GM21529 (cell line): ENCODE data around the gene CLSTN2.

Experiments used
- ATAC-seq: cut with Tn5 transposase; IDR thresholded peaks from one replicate; pipeline ENCODE4 v1.9.1; 2021; ENCODE audit not compliant: unreplicated experiment

CLSTN2 gene

DNA sequence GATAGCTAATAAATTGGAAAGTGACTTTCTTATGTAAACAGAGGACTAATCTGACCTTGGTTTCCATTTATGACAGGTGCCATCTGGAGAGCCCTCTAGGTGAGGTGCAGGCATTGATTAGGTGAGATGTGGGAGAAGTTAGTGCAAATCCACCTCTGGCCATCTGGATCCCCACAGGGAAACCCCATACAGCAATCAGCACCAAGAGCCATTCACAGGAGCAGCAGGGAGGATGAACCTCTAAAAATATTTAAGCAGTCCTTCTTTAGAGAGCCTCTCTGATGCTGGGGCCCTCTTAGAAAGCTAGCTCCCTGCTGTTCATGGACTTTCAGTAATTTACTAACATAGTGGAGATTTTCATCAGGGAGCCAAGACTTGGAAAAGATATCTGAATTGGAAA is 69.3 kb downstream of the CLSTN2 start:
- ATAC-seq = no peak

DNA sequence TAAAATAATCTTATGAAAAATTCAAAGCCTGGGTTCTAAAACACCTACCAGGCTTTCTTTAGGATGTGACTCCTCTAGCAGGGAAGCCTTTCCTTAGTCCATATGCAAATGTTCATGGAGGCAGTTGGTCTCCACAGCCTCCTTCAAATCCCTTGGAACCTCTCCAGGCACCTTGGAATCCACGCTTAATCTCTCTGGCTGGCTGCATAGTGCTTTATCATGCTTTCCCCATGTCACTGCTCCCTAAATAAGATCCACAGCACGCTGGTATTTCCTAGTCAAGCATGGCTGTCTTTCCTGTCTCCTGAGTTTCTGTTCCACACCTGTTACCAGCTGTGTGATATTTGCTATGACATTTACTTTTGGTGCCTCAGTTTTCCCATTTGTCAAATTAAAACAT is 71.3 kb downstream of the CLSTN2 start:
- ATAC-seq = no peak

DNA sequence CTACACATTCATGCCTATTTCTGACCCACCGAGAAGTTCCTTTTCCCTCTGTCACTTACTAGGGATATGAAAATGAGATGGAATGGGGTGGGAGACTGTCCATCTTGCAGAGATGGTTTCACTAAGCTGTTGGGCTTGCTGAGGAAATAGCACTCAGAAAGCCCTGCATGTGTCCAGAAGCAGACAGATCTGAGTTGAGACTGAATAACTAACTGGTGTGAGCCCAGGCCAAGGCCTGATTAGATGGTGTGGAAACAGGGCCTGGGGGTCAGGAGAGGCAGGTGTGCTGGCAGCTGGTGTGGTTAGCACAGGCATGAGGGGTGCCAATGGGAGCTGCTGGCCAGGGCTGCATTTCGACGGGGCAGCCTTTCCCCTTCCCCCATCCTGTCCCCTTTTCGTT is 72.1 kb downstream of the CLSTN2 start:
- no peak for ATAC-seq

DNA sequence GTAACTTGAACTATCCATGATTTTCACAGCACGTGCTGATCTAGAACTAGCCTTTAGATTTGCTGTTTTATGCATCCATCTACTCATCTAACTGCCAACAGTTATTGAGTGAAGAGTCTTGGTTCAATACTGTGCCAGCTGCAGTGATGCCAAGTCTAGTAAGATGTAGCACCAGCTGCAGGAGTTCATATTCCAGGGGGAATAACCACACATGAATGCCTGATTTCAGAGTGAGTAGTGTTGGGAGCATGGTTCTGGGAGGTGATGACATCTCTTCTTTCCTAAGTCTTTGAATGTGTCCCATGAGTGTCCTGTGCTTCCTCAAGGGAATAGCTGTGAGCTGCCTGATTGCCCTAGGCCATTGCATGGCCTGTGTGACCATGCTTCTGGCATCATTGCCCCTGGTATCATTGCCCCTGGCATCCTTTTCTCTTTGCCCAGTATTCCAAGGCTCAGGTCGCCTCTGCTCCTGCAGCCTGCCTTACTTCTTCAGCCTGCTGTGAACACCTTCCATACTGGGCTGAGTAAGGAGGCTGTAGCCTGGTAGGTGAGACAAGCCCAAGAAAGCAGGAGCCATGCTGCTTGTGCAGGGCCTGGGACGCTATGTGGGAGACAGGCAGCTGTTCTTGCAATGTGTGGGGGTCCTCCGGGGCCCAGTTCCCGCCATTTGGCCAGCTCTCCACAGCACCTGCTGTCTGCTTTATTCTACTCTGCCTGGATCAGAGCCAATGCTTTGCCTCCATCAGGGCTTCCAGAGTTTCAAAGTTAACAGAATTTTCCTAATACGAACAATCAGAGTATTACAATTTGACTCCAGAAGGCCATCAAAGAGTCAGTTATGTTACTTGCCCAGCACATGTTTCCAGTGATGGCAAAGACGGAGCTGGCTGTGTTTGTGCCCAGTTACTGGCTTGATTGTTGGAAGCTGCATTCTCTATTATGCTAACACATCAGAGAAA is 73.2 kb downstream of the CLSTN2 start:
- no peak for ATAC-seq

DNA sequence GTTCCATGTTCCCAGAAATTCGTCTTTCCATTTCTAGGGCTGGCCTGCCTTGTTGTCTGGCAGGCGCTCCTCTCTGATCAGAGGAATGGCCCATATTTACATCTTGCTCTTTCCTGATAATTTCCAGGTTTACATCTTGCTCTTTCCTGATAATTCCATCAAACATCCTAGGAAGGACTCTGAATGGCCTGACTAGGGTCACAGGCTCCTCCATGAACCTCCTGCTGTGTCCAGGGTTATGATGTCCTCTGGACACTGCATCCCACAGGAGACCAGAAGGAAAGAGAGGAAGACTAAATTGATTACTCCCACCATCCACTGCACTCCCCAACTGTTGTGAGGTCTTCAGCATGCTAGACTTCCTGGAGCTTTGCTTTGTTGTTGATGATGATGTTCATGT is 75.4 kb downstream of the CLSTN2 start:
- no peak for ATAC-seq

DNA sequence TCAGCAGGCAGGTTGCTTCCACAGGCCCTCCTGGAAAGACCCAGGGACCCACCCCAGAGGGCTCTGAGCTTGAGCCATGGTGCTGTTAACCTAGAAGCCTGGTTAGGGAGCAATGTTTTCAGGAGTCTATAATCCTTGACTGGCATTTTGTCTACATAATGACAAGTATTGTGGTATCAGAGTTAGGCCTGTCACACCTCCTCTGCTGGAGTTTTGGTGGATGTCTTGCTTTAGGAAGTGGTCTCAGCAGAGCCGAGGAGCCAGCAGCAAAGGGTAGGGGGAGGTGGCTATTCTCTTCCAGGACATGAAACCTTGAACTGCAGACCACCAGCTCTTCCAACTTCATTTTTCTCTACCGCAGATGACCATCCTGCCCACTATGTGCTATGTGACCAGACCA is 76.1 kb downstream of the CLSTN2 start:
- no peak for ATAC-seq

DNA sequence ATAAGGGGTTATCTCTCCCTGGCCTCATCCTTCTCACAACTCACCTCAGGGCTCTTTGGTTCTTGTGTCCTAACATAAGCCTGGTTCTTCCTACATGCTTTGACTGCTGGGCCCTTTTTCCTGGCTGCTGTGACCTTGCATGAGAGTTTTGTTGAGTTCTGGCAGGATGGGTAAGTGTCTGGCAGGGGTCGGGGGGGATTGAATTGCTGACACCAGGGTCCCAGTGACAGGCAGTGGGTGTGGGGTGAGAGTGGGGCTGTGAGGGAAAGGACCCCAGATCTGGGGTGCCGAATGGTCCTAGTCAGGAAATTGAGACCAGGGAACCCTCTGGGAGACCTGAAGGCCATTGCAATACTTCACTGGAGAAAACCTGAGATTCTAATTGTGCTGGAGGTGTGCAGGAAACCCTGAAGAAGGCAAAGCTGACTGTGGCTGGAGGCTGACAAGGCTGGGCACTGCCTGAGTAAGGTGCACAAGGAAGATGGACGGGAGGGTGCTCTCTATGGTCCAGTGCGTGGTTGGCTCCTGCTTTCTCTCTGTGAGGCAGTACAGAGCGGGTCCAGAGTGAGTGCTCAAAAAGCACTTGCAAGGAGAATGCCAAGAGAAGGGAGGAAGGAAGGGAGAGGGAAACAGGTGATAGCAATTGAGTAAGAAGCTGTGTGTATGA is 76.8 kb downstream of the CLSTN2 start:
- no peak for ATAC-seq

DNA sequence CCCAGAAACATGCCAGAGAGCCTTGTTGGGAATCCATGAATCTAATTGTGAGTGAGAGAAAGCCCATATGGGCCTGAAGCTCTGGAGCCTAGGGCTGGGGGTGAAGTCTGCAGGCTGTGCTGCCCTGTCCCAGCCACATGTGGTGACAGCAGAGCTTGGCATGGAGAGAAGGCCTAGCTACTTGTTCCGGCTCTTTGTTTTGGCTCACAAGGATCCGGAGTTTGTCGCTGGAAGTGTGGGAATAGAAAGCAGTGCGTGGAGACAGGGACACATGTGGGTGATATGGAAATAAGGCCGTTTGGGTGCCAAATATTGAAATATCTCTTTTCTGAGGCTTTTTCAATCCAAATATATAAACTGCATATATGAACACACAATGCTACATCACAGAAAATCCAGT is 78.2 kb downstream of the CLSTN2 start:
- ATAC-seq = no peak

DNA sequence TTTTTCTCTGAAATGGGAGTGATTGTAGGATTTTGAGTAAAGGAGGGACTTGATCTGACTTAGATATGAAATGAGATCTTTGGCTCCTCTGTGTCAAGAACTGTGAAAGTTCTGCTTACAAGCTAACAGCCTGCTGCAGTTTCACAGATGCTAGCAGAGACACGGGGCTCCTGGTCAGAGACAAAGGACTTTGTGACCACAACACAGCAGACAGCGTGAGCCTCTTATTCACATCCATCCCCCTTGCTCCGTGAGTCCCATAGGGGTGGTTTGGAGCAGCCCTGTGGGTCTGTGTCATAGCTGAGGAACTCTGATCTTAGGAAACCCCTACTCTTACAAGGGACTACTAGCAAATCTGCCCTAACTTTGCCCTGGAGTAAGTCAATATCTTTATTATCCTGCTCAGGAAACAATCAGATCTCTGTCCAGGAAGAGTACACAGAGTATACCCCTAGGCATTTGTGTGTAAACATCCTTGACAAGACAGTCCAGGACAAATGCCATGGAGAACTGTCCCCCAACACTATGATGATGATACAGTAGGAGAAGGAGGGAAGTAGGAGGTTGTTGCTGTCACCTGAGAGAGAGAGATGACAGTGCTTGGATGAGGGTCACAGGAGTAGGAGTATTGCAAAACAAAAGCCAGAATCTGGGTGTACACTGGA is 80.0 kb downstream of the CLSTN2 start:
- ATAC-seq = no peak

DNA sequence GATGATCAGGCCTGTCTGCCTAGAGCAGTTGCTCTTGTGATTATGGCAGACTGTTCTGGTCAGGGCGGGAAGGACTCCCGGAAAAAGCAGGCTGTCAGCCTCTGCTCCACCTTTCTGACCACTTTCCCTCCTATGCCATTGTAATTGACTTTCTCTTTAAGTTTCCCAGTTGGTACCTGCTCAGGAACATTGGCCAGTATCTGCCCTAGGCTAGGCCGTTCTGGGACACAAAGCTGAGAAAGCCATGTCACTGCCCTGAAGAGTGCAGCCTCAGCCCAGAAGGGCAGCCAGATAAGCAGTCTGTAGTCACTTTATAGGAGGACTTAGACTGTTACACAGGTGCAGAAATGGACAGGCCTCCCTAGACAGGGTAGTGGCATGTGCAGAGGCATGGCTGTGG is 80.8 kb downstream of the CLSTN2 start:
- ATAC-seq = no peak

DNA sequence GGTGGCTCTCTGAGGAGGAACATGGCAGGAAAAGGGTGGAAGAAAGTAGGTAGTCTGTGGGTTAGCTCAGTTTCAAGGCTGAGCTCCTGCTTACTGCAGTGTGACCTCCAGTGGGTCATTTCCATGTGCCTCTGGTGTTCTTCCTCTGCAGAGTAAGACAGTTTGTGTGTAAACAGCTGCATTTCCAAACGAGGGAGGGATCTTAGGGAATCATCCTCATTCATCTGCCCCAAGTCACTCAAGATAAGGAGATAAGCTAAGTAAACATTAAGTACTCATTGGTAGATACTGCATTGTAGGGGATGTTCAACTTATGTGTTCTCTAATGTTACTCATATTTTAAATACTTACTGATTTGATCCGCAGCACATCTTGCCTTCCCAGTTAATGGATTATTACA is 83.6 kb downstream of the CLSTN2 start:
- no peak for ATAC-seq

DNA sequence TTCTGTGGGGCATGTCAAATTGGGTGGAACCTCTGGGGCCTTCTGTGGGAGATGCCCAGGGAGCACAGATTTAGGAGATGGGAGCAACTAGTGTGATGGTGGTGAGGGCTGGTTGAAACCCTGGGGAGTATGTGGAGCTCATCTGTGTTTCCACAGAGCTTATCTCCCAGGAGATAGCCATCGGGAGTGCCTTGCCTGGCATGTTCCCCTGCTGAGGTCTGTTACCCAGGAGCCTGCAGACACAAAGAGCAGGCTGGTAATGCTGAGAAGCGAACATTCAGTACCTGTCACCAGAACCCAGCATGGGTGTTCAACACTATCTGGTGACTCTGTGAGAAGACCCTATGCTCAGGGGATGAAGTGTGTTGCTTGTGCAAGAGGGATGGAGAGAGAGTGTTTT is 85.0 kb downstream of the CLSTN2 start:
- ATAC-seq = no peak

DNA sequence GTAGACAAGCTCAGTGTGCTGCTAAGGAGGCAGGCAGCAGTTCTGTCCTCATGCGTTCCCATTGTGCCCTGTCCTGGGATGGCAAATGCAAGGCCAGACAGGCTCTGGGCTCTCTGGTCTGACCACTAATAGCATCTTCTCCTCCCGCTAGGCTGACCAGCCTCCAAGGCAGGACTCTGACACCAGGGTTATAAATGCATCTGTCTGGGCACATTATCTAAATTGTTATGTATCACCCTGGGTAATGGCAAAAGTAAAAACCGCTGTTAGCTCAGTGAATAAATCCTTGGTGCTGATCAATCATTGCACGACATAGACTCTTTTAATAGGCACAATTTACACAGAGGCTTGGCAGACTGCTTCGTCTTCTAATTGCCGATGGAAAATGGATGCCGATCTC is 85.6 kb downstream of the CLSTN2 start:
- no peak for ATAC-seq

DNA sequence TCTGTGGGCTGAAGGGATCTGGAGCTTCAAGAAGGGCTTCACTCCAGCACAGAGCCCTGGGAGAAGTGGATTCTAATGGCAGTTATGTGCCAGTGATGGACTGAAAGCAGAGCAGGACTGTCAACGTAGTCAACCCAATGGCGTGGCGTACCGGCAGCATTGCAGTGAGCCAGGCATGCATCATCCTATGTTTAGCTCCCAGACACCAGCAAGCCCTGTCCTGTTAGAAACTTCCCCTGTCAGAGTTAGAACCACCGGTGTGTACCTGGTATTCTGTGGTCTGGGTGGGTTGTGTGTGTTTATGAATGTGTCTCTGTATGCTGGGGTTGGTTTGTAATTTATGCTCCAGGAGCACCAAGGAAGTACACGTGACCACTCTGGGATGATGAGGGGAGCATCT is 86.3 kb downstream of the CLSTN2 start:
- no peak for ATAC-seq

DNA sequence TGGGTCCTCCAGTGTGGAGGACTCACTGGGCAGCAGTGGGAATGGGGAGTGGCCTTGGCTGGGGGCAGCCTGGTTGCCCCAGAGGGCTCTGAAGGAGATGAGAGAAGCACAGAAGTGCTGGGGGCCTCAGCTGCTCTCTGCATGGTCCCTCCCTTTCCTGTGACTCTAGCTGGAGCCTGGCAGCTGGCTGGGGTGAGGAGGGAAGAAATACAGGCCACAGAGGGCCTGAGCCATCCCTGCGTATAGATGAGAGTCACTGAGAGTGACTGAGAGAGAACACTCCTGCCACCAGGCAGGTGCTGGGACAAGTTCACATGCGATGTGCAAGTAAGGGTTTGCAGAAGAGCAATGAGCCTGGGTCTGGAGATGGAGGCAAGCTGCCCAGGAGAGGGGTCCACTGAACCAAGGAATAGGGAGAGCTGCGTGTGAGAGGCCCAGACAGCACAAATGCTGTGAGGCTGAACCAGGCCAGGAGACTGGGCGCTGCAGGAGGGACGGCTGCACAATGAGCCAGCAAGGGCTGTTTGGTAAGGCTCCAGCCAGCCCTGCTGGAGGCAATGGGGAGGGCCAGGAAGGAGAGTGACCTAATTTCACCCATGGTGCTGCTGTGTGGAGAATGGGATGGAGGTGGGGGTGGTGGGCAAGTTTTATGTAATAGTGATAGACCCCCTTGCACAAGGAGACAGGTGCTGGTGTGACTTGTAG is 87.2 kb downstream of the CLSTN2 start:
- ATAC-seq = no peak

DNA sequence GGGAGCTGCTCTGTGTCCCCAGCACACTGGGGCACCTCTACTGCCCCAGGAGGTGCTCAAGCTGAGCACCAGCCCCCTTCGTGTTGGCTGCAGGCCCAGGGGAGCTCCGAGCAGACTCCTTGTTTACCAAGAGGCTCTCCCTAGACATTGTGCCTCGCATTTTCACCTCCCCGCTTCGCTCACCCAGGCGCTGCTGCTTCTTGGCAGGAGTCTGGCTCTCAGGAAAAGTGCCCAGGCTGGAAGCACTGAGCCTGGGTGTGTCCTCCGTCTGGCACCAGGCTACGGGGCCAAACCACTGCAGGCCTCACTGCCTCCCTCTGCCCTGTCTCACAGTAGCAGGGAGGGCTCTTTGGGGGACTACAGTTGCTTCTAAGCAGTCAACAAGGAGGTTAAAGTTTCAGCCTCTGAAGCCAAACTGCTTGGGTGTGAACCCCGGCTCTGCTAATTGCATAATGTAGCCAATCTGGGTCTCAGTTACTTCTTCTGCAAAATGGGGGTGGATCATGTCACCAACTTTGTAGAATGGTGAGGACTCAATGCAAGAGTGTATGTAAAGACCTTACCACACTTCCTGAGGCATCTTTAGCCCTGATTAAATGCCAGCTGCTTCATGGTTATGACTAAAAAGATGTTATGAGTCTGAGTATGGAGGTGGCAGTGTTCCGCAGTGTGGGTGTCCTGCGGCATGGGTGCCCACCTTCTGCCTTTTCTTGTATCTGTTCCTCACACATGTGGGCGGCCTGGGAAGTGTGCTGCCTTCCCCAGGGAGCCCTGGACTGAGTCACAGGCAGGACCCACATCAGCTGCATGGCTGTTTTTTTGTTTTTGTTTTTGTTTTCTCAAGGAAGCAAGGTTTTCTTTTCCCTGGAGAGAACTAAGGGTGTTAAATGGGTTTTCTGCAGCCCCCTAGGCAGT is 88.9 kb downstream of the CLSTN2 start:
- ATAC-seq = no peak

DNA sequence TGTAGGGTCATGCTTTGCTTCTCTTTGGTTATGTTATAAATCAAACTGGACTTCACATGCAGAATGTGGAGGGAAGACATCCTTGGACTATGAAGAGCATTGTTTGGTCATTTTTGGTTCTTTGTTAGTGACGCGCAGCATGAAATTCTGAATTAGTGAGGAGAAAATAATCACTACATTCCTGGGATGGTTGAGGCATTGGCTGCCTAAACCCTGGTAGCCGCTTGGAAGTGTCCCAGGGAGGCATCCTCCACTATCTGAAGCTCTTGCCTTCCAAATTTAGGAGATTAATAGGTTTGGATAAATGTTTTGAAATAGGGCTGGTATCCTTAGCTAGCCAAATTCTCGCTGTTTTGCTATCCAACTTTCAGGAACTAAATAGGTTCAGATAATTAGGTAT is 96.2 kb downstream of the CLSTN2 start:
- no peak for ATAC-seq

DNA sequence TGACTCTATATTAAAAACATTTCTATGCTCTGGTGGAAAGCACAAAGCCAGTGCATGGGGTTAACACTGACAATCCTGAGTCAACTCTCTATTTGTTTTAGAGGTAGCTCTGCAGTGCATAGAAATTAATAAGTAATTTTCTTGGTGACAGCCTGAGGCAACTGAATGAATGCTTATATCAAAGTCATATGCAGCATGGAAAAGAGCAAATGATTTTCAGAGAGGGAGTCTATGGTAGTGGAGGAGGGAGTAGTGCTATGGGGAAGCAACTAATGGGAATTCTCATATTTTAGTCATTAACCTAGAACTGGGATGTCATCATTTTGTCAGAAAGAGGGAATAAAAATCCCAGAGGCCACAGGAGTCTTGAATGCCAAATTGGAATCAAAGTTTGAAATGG is 99.1 kb downstream of the CLSTN2 start:
- ATAC-seq = no peak

DNA sequence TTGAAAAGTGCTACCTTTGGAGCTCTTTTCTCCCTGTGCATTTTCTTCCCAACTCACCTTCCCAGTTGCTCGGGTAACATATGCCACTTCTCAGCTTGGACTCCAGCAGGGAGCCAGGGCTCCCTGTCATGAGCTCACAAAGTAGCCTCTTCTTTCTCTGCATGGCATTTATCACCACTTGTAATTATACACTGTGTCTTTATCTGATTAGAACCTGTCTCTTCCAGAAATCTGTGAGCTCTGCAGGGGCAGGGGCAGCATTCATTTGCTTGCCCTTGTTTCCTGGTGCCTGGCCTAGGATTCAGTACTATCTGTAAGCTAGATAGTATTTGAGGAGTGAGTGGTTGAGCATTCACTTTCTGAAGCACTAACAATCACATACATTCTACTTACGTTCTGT is 100.9 kb downstream of the CLSTN2 start:
- ATAC-seq = no peak

DNA sequence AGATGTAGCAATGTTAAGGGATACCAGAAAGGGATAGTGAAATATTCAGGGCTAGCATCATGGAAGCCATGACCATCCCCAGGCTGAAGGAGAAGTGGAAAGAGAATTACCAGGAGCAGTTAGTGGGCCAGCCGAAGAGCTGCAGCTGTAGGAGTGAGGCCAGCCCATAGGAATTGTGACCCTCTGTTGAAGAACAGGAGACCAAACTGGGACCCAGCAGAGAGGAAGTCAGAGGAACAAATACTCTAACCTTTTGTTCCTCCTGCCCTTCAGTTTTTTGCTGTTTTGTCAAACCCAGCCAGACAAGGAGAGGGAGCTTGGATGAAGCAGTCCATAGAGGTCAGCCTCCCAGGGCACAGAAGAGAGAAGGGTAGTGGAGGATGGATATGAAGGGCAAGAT is 115.4 kb downstream of the CLSTN2 start:
- ATAC-seq = no peak
